Measurements from ENCODE around the gene IGBP1.
"Not testable (repeated sequence)": the region's sequence is repeated elsewhere in the genome, so short reads cannot be mapped to it uniquely, and the experiment has no call there.

Gene IGBP1

GRCh38 chrX:70168238-70169188 is 35.3 kb downstream of the IGBP1 start:
- DNase-seq: no peak

- DNase-seq: no peak
These were observed 36.0 kb downstream of the IGBP1 start for GRCh38 chrX:70169281-70169680.

GRCh38 chrX:70171624-70172023 is 38.4 kb downstream of the IGBP1 start:
- no peak for DNase-seq

GRCh38 chrX:70172221-70172620 is 39.0 kb downstream of the IGBP1 start:
- no peak for DNase-seq

- no peak for DNase-seq
These were observed 39.7 kb downstream of the IGBP1 start for GRCh38 chrX:70172964-70173363.

GRCh38 chrX:70174754-70175153 is 41.5 kb downstream of the IGBP1 start:
- DNase-seq: no peak

- DNase-seq: no peak
These were observed 42.1 kb downstream of the IGBP1 start for GRCh38 chrX:70175338-70175737.

GRCh38 chrX:70176938-70177533 is 43.8 kb downstream of the IGBP1 start, which contains the start of gene DGAT2L6:
TSS of gene DGAT2L6 (plus strand) at chrX:70177483. CDS start at chrX:70177583, 100 bp downstream.
- DNase-seq: no peak

- no peak for DNase-seq
These were observed 49.8 kb downstream of the IGBP1 start for GRCh38 chrX:70183091-70183490.

GRCh38 chrX:70190225-70190624 is 57.0 kb downstream of the IGBP1 start:
- no peak for DNase-seq

- peak; percentile 13 for DNase-seq
These were observed 63.9 kb downstream of the IGBP1 start for GRCh38 chrX:70196961-70197720.

- DNase-seq: no peak
These were observed 68.5 kb downstream of the IGBP1 start for GRCh38 chrX:70201732-70202131.

- DNase-seq: no peak
These were observed 75.2 kb downstream of the IGBP1 start for GRCh38 chrX:70208479-70208878.

GRCh38 chrX:70209570-70209969 is 76.3 kb downstream of the IGBP1 start:
- not testable (repeated sequence) for DNase-seq
